Erythroblast (primary cell): ENCODE measurements around the gene SLC44A3.

Source experiments
- GATA1 ChIP-seq: IDR thresholded peaks from 2 replicates; pipeline ENCODE4 v1.6.1; 2011; ENCODE audit warnings: low read depth, mild to moderate bottlenecking, control low read depth, low read length, moderate library complexity
- POLR2A ChIP-seq: IDR thresholded peaks from 2 replicates; pipeline ENCODE4 v1.6.1; 2011; ENCODE audit warnings: mild to moderate bottlenecking, low read length

DNA sequence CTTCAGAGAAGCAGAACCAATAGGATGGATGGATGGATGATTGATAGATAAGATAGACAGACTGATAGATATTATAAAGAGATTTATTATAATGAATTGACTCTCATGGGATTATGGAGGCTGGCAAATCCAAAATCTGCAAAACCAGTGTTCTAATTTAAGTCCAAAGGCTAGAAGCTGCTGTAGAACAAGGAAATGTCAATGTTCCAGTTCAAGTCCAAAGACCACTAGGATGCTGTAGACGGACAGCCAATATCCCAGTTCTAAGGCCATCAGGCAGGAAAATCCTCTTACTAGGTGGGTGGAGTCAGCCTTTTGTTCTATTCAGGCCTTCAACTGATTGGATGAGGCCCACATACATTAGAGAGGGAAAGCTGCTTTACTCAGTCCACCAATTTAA is 4.1 kb upstream of the SLC44A3 start:
- TF ChIP-seq POLR2A (no peak), GATA1 (no peak)
